H1 (cell line): Measurements from ENCODE around the gene NAV2. TPM values are rescaled to one million over a fixed set of nuclear protein-coding genes. Genes with fewer than 3 reads are reported as not detected.

Experiments
- CHD7 ChIP-seq: fragments of 300-600 bp; sonication (generic); IDR thresholded peaks from 2 replicates; pipeline ENCODE4 v1.7.1; 2012; ENCODE audit warnings: low read length, moderate library complexity, mild to moderate bottlenecking, inconsistent platforms; ENCODE audit not compliant: insufficient replicate concordance
- CREB1 ChIP-seq: IDR thresholded peaks from 2 replicates; pipeline ENCODE4 v1.6.1; 2012; ENCODE audit warnings: inconsistent platforms
- JUND ChIP-seq: IDR thresholded peaks from 2 replicates; pipeline ENCODE4 v1.6.1; 2011; ENCODE audit warnings: mild to moderate bottlenecking, improper control_type of control experiment, low read length
- TAF1 ChIP-seq: IDR thresholded peaks from 2 replicates; pipeline ENCODE4 v1.6.1; 2011; ENCODE audit warnings: mild to moderate bottlenecking, low read depth, low read length
- YY1 ChIP-seq: IDR thresholded peaks from 2 replicates; pipeline ENCODE4 v1.6.1; 2011; ENCODE audit warnings: low read depth, mild to moderate bottlenecking, low read length
- polyA plus RNA-seq, 7 experiments: library from polyadenylated mRNA; depleted of rRNA in 3 of 7; stranded (reverse) in 5 of 7; unstranded in 2 of 7; fragments of >200 nt in 5 of 7; fragments of 200-250 nt in 2 of 7; gene quantifications; 1 replicate in 5 of 7; 2 replicates in 1 of 7; 4 replicates in 1 of 7; pipeline versions ENCODE4 v1.2.1 to v1.2.3, GENCODE V29; 2011 to 2013; ENCODE audit warnings: missing spikeins in 2 of 7, mixed read lengths in 2 of 7
- total RNA-seq: library from RNA; stranded (reverse); fragmentation: NEBNext Ultra II Directional; extraction: Animal tissue kit (Norgen Biotek cat#: 25700); gene quantifications from 2 replicates; pipeline ENCODE4 v1.2.1, GENCODE V29; 2021

The NAV2 gene
- total and polyA plus RNA-seq, 2 of the 8 experiments (the other 6 are each of a cell fraction or from before 2014, with no cell fraction given): 35.6 to 73.6 TPM

DNA sequence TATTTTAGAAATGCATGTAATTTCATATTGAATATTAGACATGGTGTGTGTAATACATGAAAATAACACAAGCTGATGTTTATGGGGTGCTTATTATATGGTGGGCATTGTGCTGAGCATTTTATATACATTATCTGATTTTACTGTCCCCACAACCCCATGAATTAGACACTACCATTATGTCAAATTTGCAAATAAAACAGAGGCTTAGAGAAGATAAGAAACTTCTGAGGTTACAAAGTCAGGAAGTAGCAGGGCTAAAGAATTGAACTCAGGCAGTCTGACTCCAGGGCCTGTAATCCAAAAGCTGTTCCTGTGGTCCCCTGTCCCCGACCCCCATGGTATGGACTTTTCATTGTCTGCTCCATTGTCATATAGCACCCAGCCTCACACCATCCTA is 49.4 kb upstream of the NAV2 start (continued):
- TF ChIP-seq CHD7 (no peak), TAF1 (no peak), CREB1 (no peak), JUND (no peak), YY1 (no peak)
